ENCODE measurements around the gene CINP.

DNA sequence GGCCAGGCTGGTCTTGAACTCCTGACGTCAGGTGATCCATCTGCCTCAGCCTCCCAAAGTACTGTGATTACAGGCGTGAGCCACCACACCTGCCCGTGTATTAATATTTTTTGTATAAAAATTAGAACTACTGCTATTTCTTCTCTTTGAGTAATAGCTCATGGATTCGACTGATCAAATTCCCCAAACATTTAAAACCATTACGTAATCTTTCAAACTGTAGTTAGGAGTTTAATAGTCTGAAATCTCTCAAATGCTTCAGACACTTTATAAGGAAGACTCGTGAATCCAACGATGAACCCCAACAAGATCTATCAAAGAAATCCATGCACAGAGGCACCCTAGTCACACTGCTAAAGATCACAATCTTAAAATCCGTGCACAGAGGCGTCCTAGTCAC, 16.1 kb upstream of the CINP start:
- TF ChIP-seq POLR2A (IDR thresholded peaks at IDR 0.05): no peak
- TF ChIP-seq, protein P1, sequence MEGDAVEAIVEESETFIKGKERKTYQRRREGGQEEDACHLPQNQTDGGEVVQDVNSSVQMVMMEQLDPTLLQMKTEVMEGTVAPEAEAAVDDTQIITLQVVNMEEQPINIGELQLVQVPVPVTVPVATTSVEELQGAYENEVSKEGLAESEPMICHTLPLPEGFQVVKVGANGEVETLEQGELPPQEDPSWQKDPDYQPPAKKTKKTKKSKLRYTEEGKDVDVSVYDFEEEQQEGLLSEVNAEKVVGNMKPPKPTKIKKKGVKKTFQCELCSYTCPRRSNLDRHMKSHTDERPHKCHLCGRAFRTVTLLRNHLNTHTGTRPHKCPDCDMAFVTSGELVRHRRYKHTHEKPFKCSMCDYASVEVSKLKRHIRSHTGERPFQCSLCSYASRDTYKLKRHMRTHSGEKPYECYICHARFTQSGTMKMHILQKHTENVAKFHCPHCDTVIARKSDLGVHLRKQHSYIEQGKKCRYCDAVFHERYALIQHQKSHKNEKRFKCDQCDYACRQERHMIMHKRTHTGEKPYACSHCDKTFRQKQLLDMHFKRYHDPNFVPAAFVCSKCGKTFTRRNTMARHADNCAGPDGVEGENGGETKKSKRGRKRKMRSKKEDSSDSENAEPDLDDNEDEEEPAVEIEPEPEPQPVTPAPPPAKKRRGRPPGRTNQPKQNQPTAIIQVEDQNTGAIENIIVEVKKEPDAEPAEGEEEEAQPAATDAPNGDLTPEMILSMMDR (IDR thresholded peaks at IDR 0.05): no peak
